AG09319 (cell line): ENCODE results near the gene PDE4DIP.
"Not testable (repeated sequence)": the region's sequence is repeated elsewhere in the genome, so short reads cannot be mapped to it uniquely, and the experiment has no call there.

ENCODE experiments used
- DNase-seq: peaks from one replicate; pipeline ENCODE4 v3.0.0-alpha.2; 2010; ENCODE audit warnings: low read depth; ENCODE audit errors: extremely low read depth

The PDE4DIP gene

DNA sequence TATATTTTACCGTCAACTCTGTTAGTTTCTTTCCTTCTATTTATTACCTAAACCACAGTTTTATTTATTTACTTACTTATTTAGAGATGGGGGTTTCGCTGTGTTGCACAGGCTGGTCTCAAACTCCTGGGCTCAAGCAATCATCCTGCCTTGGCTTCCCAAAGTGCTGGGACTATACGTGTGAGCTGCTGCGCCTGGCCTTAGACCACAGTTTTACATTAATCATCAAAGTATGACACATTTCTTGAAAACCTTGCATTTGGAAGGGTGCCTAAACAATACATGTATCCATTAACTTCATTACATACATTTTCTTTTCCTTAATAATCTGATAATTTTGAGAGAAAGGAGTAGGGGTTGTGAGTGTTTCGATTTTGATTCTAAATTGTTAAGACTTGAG, 124.9 kb downstream of the PDE4DIP start:
- DNase-seq, result not testable (repeated sequence)

GRCh38 chr1:148975453-148975852, 131.2 kb downstream of the PDE4DIP start:
- not testable (repeated sequence) for DNase-seq

DNA sequence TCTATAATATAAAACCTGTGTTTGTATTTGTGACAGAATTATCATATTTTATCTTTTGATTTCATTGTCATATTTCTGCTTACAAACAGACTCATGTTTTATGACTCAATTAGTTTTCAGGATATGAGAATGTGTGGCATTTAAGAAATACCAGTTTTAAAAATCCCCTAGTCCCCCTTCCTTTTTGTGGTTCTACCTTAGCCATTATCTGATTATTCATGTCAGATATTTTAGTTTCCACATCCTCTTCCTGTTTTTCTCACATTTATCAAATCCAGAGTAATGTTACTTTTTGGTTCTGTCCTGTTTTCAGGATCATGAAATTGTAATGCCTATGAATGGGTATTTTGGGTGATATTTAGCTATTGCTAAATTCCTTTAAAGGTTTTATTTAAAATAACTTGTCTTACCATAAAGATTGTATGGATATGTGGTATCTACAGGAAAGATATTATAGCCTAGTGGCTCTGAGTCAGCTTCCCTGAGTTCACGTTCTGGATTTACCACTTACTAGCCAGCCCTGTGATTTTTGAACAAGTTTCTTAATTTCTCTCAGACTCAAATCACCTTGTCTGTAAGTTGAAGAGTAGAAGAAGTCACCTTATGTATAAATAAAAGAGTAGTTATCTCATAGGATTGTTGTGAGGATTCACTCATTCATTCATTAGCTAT, 131.8 kb downstream of the PDE4DIP start:
- not testable (repeated sequence) for DNase-seq

DNA sequence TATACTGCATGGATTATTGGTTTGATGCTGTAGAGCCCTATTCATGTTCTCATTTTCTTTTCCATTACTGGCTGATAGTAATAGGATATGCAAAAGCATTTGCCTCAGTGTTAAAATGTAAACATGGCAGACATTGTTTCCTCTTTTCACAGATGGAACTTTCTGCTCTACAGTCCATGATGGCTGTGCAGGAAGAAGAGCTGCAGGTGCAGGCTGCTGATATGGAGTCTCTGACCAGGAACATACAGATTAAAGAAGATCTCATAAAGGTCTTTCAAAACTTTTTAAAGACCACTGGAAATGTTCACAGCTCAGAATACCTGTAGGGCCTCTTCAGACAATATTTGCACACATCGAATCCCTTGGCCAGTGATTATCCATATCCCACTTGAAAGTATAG, 133.6 kb downstream of the PDE4DIP start:
- not testable (repeated sequence) for DNase-seq

- not testable (repeated sequence) for DNase-seq
Measured at GRCh38 chr1:148989378-148989777, 145.2 kb downstream of the PDE4DIP start.

- DNase-seq, result not testable (repeated sequence)
Measured at GRCh38 chr1:148990233-148990788, 146.1 kb downstream of the PDE4DIP start.

DNA sequence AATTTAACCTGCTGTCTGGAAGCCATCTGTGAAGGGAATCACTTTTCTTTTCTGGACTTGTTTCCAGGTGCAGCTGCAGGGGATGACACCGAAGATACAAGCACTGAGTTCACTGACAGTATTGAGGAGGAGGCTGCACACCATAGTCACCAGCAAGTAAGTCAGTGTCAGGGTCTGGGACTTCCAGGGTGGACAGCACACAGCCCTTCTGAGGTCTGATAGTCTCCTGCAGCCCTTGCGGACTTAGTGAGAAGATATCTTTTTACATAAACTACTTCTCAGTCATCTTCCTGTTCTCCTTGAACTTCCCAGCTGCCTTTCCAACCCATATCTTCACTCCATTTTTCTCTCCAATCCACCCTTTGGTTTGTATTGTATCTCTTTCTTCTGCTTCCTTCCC, 147.6 kb downstream of the PDE4DIP start:
- DNase-seq, result not testable (repeated sequence)

DNA sequence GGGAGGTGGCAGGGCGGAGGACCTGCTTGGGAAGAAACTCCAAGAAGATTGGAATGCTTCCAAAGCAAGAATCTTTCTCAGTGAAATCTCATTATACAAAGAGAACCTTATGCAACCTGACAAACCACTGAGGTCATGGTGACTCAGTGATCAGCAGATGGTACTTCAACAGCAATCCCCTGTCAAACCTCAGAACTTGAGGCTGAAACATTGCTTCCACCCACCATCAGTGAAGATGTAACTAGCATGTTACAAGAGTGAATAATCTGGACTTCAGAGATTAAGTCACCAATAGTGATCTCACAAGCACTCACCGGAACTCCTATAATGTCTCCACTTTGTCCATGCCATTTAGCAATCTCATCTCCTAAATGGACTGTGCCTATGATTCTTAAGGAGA, 148.1 kb downstream of the PDE4DIP start:
- not testable (repeated sequence) for DNase-seq

- not testable (repeated sequence) for DNase-seq
Measured at GRCh38 chr1:148996449-148997224, 152.4 kb downstream of the PDE4DIP start.

GRCh38 chr1:148997405-148997804, 153.2 kb downstream of the PDE4DIP start:
- DNase-seq, result not testable (repeated sequence)

DNA sequence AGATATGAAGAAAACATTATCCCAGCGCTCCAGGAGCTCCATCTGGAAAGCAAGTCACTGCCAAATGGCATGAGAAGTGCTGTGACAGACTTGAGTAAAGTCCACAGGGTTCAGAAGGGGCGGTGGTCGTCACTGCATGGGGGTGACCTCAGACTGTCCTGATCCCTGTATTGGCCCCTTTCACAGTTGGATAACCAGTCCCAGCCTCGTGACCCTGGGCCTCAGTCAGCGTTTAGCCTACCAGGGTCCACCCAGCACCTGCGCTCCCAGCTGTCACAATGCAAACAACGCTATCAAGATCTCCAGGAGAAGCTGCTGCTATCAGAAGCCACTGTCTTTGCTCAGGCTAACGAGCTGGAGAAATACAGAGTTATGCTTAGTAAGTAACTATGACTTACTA, 158.4 kb downstream of the PDE4DIP start:
- not testable (repeated sequence) for DNase-seq

DNA sequence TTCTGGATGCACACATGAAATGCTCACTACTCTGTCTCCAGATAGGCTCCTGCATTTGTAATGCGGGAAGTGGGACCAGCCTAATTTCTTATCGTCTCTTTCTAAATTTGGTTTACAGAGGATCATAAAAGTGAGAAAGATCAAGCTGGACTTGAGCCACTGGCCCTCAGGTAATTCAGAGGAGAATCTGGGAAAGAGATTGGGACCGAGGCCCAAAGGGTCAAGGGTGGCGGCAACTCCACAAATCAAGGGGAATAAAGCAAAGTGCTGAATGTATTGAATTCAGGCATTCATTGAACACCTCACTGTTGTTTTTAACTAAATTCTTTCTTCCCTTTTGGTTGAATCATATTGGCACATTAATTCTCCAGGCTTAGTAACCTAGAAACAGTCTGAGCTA, 164.1 kb downstream of the PDE4DIP start:
- not testable (repeated sequence) for DNase-seq

GRCh38 chr1:149008769-149009168, 164.5 kb downstream of the PDE4DIP start:
- DNase-seq, result not testable (repeated sequence)

DNA sequence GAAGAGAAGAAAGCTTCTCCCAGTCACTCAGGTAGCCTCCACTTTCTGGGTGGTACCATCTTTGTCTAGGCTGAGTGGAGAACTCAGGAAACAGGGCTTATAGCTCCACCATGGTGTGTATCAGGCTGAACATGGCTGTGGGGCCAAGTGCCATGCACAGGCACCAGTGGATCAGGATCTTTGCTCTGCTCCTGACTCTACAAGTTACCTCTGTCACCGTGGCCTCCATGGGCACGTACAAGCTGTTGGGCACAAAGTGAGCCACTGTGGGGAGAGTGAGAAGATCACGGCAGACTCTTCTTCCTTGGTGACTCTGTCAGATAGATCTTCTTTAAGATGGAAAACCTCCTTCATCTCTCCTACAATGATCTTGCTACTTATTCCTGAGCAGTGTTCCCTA, 165.5 kb downstream of the PDE4DIP start:
- not testable (repeated sequence) for DNase-seq

DNA sequence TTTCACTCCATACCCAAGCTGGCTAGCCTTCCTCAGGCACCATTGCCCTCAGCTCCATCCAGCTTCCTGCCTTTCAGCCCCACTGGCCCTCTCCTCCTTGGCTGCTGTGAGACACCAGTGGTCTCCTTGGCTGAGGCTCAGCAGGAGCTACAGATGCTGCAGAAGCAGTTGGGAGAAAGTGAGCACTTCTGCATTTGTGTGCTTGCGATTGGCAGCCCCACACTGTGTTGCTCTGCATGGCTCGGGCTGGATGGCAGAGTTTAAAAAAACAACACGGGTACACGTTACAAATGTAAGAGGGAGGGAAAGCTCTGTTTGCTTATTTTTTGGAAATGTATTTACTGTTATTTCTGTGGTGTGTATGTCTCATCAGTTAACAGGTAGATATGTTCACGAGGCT, 168.4 kb downstream of the PDE4DIP start:
- not testable (repeated sequence) for DNase-seq

DNA sequence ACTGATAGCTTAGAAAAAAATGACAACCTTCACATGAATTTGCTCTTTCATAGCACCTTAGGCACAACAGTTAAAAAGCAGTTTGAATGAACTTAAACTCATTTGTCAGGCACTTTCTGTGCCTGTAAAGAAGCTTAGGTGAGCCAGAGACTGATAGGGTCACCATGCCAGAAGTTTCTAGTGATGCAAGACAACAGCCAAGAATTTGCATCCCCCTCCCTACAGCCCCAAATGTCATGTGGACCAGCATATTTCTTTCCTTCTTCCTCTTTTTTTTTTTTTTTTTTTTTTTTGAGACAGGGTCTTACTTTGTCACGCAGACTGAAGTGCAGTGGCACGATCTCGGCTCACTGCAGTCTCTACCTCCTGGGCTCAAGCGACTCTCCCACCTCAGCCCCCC, 169.3 kb downstream of the PDE4DIP start:
- not testable (repeated sequence) for DNase-seq

- not testable (repeated sequence) for DNase-seq
Measured at GRCh38 chr1:149015522-149015921, 171.3 kb downstream of the PDE4DIP start.

- not testable (repeated sequence) for DNase-seq
Measured at GRCh38 chr1:149016626-149017025, 172.4 kb downstream of the PDE4DIP start.

GRCh38 chr1:149018577-149018976, 174.3 kb downstream of the PDE4DIP start:
- DNase-seq, result not testable (repeated sequence)

DNA sequence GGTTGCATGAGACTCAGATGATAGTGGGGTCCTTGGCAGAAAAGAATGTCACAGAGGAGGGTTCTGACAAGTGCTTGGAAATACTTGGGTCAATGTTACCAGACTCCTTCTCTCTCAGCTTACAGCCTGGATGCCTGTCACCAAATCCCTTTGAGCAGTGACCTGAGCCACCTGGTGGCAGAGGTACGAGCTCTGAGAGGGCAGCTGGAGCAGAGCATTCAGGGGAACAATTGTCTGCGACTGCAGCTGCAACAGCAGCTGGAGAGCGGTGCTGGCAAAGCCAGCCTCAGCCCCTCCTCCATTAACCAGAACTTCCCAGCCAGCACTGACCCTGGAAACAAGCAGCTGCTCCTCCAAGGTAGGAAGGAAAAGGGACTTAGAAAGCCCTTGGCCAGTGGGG, 180.1 kb downstream of the PDE4DIP start:
- DNase-seq, result not testable (repeated sequence)

- DNase-seq, result not testable (repeated sequence)
Measured at GRCh38 chr1:149033916-149034315, 189.7 kb downstream of the PDE4DIP start.

DNA sequence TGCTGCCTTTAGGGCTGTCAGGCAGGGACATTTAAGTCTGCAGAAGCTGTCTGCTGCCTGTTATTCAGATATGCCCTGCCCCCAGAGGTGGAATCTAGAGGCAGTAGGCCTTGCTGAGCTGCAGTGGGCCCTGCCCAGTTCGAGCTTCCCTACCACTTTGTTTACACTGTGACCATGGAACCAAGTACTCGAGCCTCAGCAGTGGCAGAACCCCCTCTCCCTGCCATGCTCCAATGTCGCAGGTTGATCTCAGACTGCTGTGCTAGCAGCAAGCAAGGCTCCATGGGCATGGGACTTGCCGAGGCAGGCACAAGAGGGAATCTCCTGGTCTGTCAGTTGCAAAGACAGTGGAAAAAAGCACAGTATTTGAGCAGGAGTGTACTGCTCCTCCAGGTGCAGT, 198.8 kb downstream of the PDE4DIP start:
- not testable (repeated sequence) for DNase-seq
